ENCODE data around the gene INPP1.

DNA sequence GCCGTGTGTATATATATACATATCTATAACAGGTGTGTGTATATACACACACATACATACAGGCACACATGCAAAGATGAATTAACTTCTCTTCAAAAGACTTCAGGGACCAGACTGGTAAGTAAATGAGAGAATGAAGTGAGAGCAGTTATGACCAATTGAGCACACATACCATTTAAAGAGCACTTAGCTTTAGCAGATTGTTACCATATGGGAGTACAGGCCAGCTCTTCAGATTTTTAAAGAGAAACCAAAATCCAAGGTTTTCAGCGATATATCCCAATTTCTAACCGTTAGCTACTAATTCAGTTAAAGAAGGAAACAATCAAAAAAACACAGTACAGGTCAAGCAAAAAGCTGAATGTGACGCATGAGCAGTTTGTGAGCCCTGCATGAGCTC is 23.7 kb downstream of the INPP1 start:
- TF ChIP-seq CTCF (IDR thresholded peaks at IDR 0.05 in 4 of 5, conservative IDR thresholded peaks at IDR 0.05 in 1 of 5) (no peak), POLR2A (IDR thresholded peaks at IDR 0.05) (no peak)

Measured in gastrocnemius medialis (tissue), 4 donors.